ENCODE results near the gene IGFBP5.

IGFBP5 gene

DNA sequence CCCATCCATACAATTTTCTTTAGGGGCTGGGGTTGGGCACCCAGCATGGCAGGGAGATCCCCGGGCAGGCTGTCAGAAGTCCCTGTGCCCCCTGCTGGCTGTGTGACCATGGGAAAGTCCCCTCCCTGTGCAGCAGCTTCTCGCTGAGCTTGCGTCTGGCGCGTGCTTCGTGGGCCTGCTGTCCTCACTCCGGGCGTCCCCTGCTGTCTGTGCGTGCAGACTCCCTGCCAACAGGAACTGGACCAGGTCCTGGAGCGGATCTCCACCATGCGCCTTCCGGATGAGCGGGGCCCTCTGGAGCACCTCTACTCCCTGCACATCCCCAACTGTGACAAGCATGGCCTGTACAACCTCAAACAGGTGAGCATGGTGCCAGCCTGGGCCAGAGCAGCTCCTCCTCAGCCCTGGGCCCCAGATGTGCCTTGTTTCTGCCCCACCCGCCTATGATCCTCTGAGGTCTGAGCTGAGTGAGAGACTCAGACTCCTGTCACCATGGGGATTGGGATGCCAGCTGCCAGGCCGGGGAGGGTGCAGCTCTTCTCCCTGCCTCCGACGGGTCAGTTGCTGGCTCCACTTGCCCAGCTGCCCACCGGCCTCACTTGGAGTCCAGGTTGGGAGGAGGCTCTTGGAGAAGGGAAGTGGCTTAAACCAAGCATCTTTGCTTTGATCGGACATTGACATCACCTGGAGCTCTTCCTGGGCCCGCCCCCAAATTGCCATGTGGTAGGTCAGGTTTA, 33.5 kb downstream of the IGFBP5 start:
- H3K27ac ChIP-seq, result no peak overlapping the region
- no peaks in the 10 kb centered on the region for H3K9me3 ChIP-seq
- H3K36me3 ChIP-seq, result peaks cover 8 to 42% (median 35%) of the 10 kb centered on the region in 3 donors
- H3K4me1 ChIP-seq, result peaks cover 0 to 42% (median 29%) of the 10 kb centered on the region in 4 donors
- H3K27me3 ChIP-seq, result no peaks in the 10 kb centered on the region
- intact Hi-C loops (cut with DNase I; ENCODE audit: low total_unique reads), result no loop called here
- no peak for DNase-seq
- no peak overlapping the region for H3K4me3 ChIP-seq
- TF ChIP-seq, protein P1, sequence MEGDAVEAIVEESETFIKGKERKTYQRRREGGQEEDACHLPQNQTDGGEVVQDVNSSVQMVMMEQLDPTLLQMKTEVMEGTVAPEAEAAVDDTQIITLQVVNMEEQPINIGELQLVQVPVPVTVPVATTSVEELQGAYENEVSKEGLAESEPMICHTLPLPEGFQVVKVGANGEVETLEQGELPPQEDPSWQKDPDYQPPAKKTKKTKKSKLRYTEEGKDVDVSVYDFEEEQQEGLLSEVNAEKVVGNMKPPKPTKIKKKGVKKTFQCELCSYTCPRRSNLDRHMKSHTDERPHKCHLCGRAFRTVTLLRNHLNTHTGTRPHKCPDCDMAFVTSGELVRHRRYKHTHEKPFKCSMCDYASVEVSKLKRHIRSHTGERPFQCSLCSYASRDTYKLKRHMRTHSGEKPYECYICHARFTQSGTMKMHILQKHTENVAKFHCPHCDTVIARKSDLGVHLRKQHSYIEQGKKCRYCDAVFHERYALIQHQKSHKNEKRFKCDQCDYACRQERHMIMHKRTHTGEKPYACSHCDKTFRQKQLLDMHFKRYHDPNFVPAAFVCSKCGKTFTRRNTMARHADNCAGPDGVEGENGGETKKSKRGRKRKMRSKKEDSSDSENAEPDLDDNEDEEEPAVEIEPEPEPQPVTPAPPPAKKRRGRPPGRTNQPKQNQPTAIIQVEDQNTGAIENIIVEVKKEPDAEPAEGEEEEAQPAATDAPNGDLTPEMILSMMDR (IDR thresholded peaks at IDR 0.05), result peak; percentile 26 to 31

GRCh38 chr2:216661051-216661450, 34.3 kb downstream of the IGFBP5 start:
- peaks cover 0 to 41% (median 29%) of the 10 kb centered on the region in 4 donors for H3K4me1 ChIP-seq

DNA sequence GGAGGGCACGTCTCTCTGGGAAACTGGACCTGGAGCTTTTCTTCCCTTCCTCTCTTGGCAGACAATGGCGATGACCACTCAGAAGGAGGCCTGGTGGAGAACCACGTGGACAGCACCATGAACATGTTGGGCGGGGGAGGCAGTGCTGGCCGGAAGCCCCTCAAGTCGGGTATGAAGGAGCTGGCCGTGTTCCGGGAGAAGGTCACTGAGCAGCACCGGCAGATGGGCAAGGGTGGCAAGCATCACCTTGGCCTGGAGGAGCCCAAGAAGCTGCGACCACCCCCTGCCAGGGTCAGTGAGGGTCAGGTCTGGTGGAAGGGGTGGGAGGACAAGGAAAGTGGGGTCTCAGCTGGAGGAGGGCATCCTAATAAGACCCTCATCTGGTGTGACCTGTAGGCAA, 34.9 kb downstream of the IGFBP5 start:
- Histone ChIP-seq H3K9me3 (no peaks in the 10 kb centered on the region), H3K27me3 (no peaks in the 10 kb centered on the region), H3K4me3 (no peak overlapping the region), H3K36me3 (peaks cover 8 to 44% (median 35%) of the 10 kb centered on the region in 3 donors), H3K4me1 (peaks cover 0 to 37% (median 24%) of the 10 kb centered on the region in 4 donors), H3K27ac (no peak overlapping the region)
- intact Hi-C loops (cut with DNase I; ENCODE audit: low total_unique reads), result no loop called here
- TF ChIP-seq, protein P1 (IDR thresholded peaks at IDR 0.05), result no peak
- DNase-seq, result no peak

More at GRCh38 chr2:216661051-216661450, 34.3 kb downstream of the IGFBP5 start:
- no peaks in the 10 kb centered on the region for H3K27me3 ChIP-seq
- peaks cover 8 to 44% (median 35%) of the 10 kb centered on the region in 3 donors for H3K36me3 ChIP-seq
- no peak for DNase-seq
- no peak overlapping the region for H3K4me3 ChIP-seq
- H3K27ac ChIP-seq, result no peak overlapping the region
- intact Hi-C loops (cut with DNase I; ENCODE audit: low total_unique reads), result no loop called here
- H3K9me3 ChIP-seq, result no peaks in the 10 kb centered on the region
- TF ChIP-seq, protein P1 (IDR thresholded peaks at IDR 0.05), result no peak

GRCh38 chr2:216659276-216659675, 36.1 kb downstream of the IGFBP5 start:
- TF ChIP-seq, protein P1 (IDR thresholded peaks at IDR 0.05), result no peak
- Histone ChIP-seq H3K4me1 (peaks cover 0 to 39% (median 22%) of the 10 kb centered on the region in 4 donors), H3K9me3 (no peaks in the 10 kb centered on the region), H3K27me3 (no peaks in the 10 kb centered on the region), H3K27ac (no peak overlapping the region), H3K36me3 (peaks cover 8 to 44% (median 34%) of the 10 kb centered on the region in 3 donors), H3K4me3 (no peak overlapping the region)
- DNase-seq, result no peak
- intact Hi-C loops (cut with DNase I; ENCODE audit: low total_unique reads), result no loop called here

GRCh38 chr2:216658757-216659156, 36.6 kb downstream of the IGFBP5 start:
- Histone ChIP-seq H3K36me3 (peaks cover 7 to 38% (median 29%) of the 10 kb centered on the region in 3 donors), H3K4me1 (peaks cover 0 to 44% (median 26%) of the 10 kb centered on the region in 4 donors), H3K27ac (no peak overlapping the region), H3K9me3 (no peaks in the 10 kb centered on the region), H3K27me3 (no peaks in the 10 kb centered on the region), H3K4me3 (no peak overlapping the region)
- DNase-seq, result no peak
- TF ChIP-seq, protein P1 (IDR thresholded peaks at IDR 0.05), result no peak
- intact Hi-C loops (cut with DNase I; ENCODE audit: low total_unique reads), result no loop called here

Measured in tibial artery (tissue), 4 donors.